HCT116 (cell line): ENCODE data around the gene FANK1.

Experiments
- CTCF ChIP-seq, 3 experiments: fragments of 200-600 bp in 1 of 3; sonication (generic) in 1 of 3; IDR thresholded peaks in 2 of 3; conservative IDR thresholded peaks in 1 of 3; 2 replicates each; pipeline ENCODE4 v1.5.1; 2012 to 2017; ENCODE audit warnings: low read depth in 2 of 3, low read length in 2 of 3, antibody characterized with exemption in 1 of 3, borderline replicate concordance in 1 of 3, control low read depth in 1 of 3, mild to moderate bottlenecking in 1 of 3, mixed read lengths in 1 of 3, mixed run types in 1 of 3, moderate library complexity in 1 of 3; ENCODE audit not compliant: insufficient read depth in 1 of 3
- EGR1 ChIP-seq: IDR thresholded peaks from 2 replicates; pipeline ENCODE4 v1.6.1; 2012; ENCODE audit warnings: low read depth
- EZH2phosphoT487 ChIP-seq: fragments of 200-600 bp; IDR thresholded peaks from 2 replicates; pipeline ENCODE4 v1.6.1; 2018; ENCODE audit warnings: antibody characterized with exemption, borderline replicate concordance
- POLR2A ChIP-seq: IDR thresholded peaks from 2 replicates; pipeline ENCODE4 v1.7.0; 2011; ENCODE audit warnings: borderline replicate concordance; ENCODE audit not compliant: insufficient read depth, insufficient read length; ENCODE audit errors: extremely low read depth
- POLR2AphosphoS5 ChIP-seq: IDR thresholded peaks from 2 replicates; pipeline ENCODE4 v1.6.1; 2011; ENCODE audit warnings: mild to moderate bottlenecking, low read depth, low read length, moderate library complexity
- RAD21 ChIP-seq: IDR thresholded peaks from 2 replicates; pipeline ENCODE4 v1.6.1; 2012; ENCODE audit warnings: low read depth, mild to moderate bottlenecking
- SP1 ChIP-seq: IDR thresholded peaks from 2 replicates; pipeline ENCODE4 v1.6.1; 2012; ENCODE audit warnings: low read depth
- YY1 ChIP-seq: IDR thresholded peaks from 2 replicates; pipeline ENCODE4 v1.6.1; 2011; ENCODE audit warnings: low read length, low read depth, moderate library complexity, mild to moderate bottlenecking; ENCODE audit not compliant: insufficient replicate concordance; ENCODE audit errors: extremely low read depth
- ZNF274 ChIP-seq: fragments of 200-500 bp; sonication (Bioruptor generic); IDR thresholded peaks from 2 replicates; pipeline ENCODE4 v1.6.1; 2014; ENCODE audit warnings: mild to moderate bottlenecking, low read depth, low read length, inconsistent platforms
- TF ChIP-seq, protein P1 (sequence below): IDR thresholded peaks from 2 replicates; pipeline ENCODE4 v1.6.1; 2012

DNA sequence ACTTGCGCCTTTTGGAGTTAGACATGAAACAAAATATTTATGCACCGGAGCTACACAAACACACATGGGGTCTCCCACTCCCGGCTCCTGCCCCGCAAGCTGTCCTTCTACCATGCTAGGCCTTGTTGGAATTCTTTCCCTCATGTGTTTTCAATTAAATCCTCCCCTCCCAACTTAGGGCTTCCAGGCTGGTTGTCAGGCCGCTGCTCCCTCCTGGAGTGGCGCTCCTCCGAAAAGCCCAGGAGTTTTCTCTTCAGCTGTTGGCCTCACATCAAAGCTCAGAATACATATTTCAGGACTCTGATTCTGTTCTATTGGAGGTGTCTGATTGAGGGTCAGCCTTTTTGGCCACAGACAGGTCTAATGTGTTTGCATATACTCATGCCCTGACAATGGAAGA lies 113.3 kb downstream of the FANK1 start:
- TF ChIP-seq CTCF (IDR thresholded peaks at IDR 0.05 in 2 of 3, conservative IDR thresholded peaks at IDR 0.05 in 1 of 3; ENCODE audit: borderline replicate concordance in 1 of 3, insufficient read depth in 1 of 3, low read depth in 2 of 3, low read length in 2 of 3) (no peak), ZNF274 (no peak), RAD21 (no peak), YY1 (no peak), POLR2AphosphoS5 (no peak), EZH2phosphoT487 (no peak), SP1 (no peak), POLR2A (no peak), EGR1 (no peak)
- TF ChIP-seq, protein P1, sequence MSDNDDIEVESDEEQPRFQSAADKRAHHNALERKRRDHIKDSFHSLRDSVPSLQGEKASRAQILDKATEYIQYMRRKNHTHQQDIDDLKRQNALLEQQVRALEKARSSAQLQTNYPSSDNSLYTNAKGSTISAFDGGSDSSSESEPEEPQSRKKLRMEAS = no peak
